GM18517 (cell line): ENCODE data around the gene AIRE.

Experiments used
- ATAC-seq: cut with Tn5 transposase; IDR thresholded peaks from one replicate; pipeline ENCODE4 v1.9.1; 2021; ENCODE audit warnings: mild to moderate bottlenecking, moderate library complexity; ENCODE audit not compliant: unreplicated experiment

AIRE gene

DNA sequence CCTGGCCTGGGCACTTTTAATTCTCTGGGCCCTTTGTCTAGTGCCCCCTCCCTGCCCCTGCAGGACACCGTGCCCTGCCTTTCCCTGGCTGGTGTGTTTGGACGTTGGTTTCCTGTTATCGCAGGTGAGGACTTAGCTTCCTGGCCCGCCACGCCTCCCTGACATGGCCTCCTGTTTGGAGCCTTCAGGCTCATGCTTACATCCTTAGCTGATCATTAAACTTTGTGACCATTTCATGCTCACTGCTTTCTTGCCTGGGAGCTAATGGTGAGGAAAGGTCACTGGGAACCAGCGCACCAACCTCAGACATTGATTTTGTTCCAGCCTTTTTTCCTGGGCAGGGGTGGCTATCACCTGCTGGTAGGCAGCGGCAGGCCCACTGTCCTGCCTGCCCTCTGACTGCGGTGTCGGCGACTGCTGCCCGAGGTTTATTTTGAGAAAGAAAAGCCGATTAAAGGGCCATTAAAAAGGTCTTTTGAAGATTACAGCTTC lies 17.9 kb downstream of the AIRE start:
- ATAC-seq = no peak

- ATAC-seq = no peak
Measured at GRCh38 chr21:44304011-44304616, 18.4 kb downstream of the AIRE start.

- ATAC-seq = no peak
Measured at GRCh38 chr21:44304877-44305293, 19.2 kb downstream of the AIRE start.

DNA sequence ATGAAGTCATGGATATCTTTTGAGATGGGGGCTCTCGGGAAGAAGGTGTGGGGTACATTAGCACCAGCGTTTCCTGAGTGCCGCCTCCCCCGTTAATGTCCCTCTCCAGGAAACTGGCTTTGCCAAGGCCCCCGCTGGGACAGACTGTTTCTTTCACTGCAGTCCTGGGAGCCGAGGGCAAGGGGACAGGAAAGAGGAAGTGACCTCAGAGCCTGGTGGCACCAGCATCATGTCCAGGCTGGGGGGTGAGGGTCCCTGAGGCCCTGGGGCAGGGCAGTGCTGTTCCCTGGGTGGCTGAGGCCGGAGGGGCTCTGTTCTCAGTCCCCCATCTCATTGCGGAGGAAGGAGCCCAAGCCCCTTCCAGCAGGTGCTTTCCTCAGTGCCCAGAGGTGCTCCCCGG lies 20.0 kb downstream of the AIRE start:
- no peak for ATAC-seq

DNA sequence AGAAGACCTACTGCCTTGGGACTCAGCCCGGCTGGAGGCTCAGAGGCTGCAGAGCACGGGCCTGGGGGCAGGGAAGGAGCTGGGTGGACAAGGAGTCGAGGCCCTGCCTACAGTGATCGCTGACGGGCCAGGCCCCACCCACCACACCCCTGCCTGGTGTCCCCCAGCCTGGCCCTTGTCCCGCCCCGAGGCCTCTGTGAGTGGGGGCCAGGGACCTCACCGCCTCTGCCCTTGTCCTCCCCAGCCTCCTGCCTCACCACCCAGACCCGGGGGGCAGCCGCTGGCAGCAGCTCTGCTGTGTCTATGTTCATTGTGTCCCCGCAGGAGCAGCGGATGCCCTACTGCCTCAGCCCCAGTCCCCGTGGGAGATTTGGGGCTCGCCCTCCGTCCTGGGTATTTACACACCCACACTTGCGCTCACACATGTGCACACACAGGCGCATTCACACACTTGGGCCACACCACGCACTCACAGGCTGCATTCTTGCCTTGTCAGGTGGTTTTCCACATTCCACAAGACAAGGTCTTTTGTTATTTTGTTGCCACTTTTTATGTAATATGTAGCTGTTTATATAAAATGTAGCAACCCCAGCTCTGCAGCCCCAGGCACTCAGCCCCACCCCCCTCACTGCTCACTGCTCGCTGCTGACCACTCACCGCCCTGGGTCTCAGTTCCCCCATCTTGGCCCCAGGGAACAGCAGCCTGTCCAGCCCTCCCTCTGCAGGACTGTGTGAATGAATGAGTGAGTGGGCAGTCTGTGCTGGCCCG lies 21.4 kb downstream of the AIRE start:
- no peak for ATAC-seq

GRCh38 chr21:44310628-44311507 lies 25.2 kb downstream of the AIRE start:
- ATAC-seq = no peak

DNA sequence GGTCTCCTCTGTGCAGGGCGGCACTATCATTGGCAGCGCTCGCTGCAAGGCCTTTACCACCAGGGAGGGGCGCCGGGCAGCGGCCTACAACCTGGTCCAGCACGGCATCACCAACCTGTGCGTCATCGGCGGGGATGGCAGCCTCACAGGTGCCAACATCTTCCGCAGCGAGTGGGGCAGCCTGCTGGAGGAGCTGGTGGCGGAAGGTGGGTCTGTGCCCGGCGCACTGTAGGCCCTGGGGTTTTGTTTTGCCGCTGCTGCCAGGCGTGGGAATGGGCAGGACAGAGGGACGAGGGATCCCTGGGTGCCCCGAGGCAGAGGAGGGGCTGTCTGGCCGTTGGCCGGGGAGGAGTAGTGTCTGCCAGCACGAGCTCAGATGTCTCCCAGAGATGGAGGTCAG lies 26.4 kb downstream of the AIRE start:
- ATAC-seq = no peak

- no peak for ATAC-seq
Measured at GRCh38 chr21:44312716-44313115, 27.0 kb downstream of the AIRE start.

DNA sequence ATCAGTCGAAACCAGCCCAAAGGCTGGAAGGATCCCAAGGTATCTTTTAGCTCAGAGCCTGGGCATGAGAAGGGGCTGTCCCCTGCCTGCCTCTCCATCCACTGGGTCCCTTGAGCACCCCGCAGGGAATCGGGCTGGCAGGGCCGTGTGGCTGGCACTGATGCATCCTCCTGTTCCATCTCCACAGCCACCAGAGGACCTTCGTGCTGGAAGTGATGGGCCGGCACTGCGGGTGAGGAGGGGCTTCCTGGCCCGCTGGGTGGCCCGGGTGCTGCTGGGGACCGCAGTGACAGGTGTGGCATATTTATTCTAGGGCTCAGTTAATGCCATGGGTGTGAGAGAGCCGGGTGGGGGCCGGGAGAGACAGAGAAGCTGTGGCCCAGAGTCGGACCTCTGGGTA lies 27.8 kb downstream of the AIRE start:
- no peak for ATAC-seq

GRCh38 chr21:44314128-44314527 lies 28.5 kb downstream of the AIRE start:
- no peak for ATAC-seq

- ATAC-seq = no peak
Measured at GRCh38 chr21:44314561-44314960, 28.9 kb downstream of the AIRE start.

- no peak for ATAC-seq
Measured at GRCh38 chr21:44315691-44316203, 30.1 kb downstream of the AIRE start.

DNA sequence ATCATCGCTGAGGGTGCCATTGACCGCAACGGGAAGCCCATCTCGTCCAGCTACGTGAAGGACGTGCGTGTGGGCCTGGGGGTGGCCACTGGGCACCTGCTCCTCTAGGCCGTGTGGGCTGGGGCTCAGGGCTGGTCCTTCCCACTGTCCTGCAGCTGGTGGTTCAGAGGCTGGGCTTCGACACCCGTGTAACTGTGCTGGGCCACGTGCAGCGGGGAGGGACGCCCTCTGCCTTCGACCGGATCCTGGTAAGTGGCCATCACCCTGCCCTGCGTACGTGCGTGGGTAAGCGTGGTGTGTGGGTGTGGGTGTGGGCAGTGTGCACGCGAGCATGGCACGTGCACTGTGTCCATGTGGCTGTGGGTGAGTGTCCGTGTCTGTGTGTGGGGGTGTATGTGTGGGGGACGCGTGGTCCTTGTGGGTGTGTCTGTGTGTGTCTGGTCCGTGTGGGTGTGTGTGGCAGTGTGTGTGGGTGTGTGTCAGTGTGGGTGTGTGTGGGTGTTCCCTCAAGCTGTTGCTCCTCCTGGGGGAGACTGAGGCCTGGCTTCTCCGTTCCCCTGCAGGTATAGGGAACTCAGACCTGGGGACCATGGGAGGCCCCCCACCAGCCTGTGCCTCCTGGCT lies 30.7 kb downstream of the AIRE start:
- no peak for ATAC-seq

DNA sequence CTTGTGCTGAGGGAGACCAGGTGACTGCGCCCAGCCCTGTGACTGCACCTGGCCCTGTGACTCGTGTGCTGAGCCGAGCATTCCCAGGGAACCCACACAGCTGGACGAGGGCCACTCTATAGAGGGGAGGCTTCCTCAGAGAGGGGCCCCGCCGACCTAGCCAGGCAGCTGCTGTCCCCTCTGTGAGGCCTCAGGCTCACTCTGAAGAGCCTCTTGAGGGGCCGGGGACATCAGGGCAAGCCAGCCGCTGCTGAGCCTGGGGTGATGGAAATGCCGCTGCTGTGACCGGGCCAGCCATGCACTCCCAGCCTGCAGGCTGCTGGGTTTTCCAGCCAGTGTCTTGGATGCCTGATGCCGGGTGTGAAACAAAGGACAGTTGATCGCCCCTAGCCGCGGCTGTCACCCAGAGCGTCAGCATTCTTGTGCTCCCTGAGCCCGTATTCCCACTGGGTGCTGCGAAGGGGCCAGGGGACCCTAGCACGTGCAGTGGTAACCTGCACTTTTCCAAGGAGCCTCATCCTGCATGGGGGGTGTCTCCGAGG lies 31.6 kb downstream of the AIRE start:
- ATAC-seq = no peak

DNA sequence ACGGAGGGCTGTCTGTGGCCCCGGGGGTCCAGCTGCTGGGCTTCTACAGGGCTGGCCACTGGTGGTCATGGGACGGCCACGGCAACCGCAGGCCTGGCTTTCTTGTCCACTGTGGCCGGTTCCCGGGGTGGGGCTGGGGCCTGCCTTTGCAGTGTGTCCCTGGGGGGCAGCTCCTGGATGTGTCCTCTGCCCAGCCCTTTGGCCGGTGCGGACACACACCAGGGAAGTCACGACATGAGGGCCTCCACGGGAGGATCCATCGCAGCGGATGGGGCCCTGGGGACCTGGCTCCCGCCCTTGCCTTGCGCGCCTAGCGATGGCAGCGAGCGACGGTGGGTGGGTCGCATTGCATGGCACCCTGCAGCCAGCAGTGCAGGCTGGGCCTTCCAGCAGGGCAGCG lies 32.2 kb downstream of the AIRE start:
- no peak for ATAC-seq

DNA sequence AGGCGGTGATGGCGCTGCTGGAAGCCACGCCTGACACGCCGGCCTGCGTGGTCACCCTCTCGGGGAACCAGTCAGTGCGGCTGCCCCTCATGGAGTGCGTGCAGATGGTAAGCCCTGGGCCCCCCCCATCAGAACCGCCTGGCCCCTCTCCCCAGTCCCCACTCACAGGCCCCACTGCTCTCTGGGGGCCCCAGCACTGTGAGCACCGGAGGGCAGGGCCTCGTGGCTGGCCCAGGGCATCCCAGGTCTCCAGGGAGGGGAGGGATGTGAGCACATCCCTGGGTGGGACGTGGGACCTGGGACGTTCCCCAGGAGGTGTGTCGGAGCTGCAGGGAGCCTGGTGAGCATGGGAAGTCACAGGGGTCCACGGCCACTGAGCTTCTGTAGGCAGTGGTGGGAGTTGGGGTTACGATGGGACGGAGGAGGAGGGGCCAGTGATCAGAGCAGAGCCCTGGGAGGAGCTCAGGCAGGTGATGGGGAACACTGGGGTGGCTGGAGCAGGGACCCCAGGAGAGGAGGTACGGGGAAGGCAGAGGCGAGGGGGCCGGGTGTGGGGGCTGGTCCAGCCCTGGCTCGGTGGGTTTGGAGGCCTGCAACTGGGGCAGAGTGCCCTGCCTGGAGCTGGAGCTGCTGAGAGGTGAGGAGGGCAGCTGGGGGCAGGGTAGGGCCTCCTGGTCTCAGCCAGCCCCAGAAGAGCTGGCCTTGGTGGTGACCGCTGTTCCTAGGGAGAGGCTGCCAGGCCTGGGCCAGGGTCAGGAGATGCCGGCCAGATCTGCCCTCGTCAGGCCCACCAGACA lies 33.0 kb downstream of the AIRE start:
- ATAC-seq = no peak

- ATAC-seq = no peak
Measured at GRCh38 chr21:44319407-44320065, 33.9 kb downstream of the AIRE start.

DNA sequence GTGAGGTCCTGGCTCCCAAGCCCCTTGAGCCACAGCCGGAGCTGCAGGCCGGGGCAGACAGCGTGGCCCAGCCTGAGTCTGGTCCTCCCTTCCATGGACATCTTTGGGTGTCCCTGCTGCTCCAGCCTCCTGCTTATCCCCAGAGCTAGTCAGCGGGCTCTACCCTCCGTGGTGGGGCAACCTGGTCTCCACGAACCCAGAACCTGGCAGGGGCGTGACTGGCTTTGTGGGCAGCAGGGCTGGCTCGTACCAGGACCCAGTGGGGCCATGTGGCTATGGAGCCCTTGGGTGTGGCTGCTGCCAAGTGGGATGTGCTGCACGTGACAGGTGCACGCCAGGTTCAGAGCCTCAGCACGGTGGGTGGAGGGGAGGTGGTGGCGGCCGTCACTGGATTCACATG lies 35.2 kb downstream of the AIRE start:
- ATAC-seq = no peak

- ATAC-seq = no peak
Measured at GRCh38 chr21:44321846-44322450, 36.3 kb downstream of the AIRE start.
